ENCODE measurements around the gene U2AF2. TPM values are rescaled to one million over a fixed set of nuclear protein-coding genes. Genes with fewer than 3 reads are reported as not detected.

U2AF2 gene
- polyA plus RNA-seq, 3 donors = 5.3 to 166 (median 5.4) TPM

DNA sequence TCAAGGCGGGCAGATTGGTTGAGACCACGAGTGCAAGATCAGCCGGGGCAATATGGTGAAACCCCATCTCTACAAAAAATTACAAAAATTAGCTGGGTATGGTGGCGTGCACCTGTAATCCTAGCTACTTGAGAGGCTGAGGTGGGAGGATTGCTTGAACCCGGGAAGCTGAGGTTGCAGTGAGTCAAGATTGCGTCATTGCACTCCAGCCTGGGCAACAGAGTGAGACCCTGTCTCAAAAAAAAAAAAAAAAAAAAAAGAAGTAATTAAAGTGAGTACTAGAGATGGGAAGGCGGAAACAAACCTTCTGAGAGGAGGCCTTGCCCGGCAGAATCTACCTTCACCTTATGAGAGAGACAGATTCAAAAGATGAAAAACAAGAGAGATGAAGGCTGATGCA lies 68.7 kb downstream of the U2AF2 start:
- H2AFZ ChIP-seq (ENCODE audit: insufficient read depth, low read depth, low read length, poor library complexity, severe bottlenecking) = no peak overlapping the region
- H3K9ac ChIP-seq (ENCODE audit: insufficient read depth, low read length, poor library complexity, severe bottlenecking) = no peak overlapping the region
- H3K27me3 Mint-ChIP-seq (ENCODE audit: low read depth in 3 of 3) = peaks cover 2 to 3% (median 2%) of the 10 kb centered on the region in 3 donors
- H3K36me3 ChIP-seq (replicated peaks in 1 of 2; ENCODE audit: control insufficient read depth in 1 of 2, insufficient read depth in 2 of 2, low read length in 2 of 2) = no peaks in the 10 kb centered on the region
- H3K9me3 Mint-ChIP-seq = peaks cover 16 to 38% (median 33%) of the 10 kb centered on the region in 7 donors
- no peak overlapping the region for H3K4me2 ChIP-seq (replicated peaks; ENCODE audit: extremely low read depth, low read length, poor library complexity, severe bottlenecking)
- H3K79me2 ChIP-seq (ENCODE audit: insufficient read depth, low read length) = no peaks in the 10 kb centered on the region
- peaks cover 23 to 30% of the 10 kb centered on the region in 2 donors for H3K9me3 ChIP-seq (replicated peaks in 1 of 2; ENCODE audit: control insufficient read depth in 1 of 2, insufficient read depth in 1 of 2, low read length in 2 of 2)
- H3K36me3 Mint-ChIP-seq = no peaks in the 10 kb centered on the region
- H4K20me1 ChIP-seq (ENCODE audit: insufficient read depth, low read length) = no peaks in the 10 kb centered on the region
- WGBS (ENCODE audit: insufficient coverage) = no CpG with 5 or more reads among the region's 8 CpGs
- no peak overlapping the region for H3K4me3 Mint-ChIP-seq
- no peak for DNase-seq
- no peaks in the 10 kb centered on the region for H3K27me3 ChIP-seq (ENCODE audit: control insufficient read depth in 2 of 2, insufficient read depth in 2 of 2, low read length in 2 of 2)
- no peak overlapping the region for H3K27ac Mint-ChIP-seq
- intact Hi-C loops (cut with micrococcal nuclease) = no loop called here
- no peak overlapping the region for H3K4me3 ChIP-seq (replicated peaks in 1 of 3; ENCODE audit: low read depth in 2 of 3, low read length in 3 of 3)
- H3K4me1 ChIP-seq (ENCODE audit: control insufficient read depth in 1 of 2, insufficient read depth in 2 of 2, low read length in 2 of 2) = no peaks in the 10 kb centered on the region
- no peaks in the 10 kb centered on the region for H3K4me1 Mint-ChIP-seq
- H3K27ac ChIP-seq (ENCODE audit: low read depth in 1 of 2, low read length in 2 of 2) = no peak overlapping the region
- TF ChIP-seq, protein P1, sequence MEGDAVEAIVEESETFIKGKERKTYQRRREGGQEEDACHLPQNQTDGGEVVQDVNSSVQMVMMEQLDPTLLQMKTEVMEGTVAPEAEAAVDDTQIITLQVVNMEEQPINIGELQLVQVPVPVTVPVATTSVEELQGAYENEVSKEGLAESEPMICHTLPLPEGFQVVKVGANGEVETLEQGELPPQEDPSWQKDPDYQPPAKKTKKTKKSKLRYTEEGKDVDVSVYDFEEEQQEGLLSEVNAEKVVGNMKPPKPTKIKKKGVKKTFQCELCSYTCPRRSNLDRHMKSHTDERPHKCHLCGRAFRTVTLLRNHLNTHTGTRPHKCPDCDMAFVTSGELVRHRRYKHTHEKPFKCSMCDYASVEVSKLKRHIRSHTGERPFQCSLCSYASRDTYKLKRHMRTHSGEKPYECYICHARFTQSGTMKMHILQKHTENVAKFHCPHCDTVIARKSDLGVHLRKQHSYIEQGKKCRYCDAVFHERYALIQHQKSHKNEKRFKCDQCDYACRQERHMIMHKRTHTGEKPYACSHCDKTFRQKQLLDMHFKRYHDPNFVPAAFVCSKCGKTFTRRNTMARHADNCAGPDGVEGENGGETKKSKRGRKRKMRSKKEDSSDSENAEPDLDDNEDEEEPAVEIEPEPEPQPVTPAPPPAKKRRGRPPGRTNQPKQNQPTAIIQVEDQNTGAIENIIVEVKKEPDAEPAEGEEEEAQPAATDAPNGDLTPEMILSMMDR (IDR thresholded peaks at IDR 0.05) = no peak

Small RNAs within 50 kb of the gene (small RNA-seq; reads per million reads assigned to genes)
- not detected for gene AC010525.2 (ENCODE audit: insufficient read length, low read depth)

Other genes starting within 250 kb of the U2AF2 start
- gene UBE2S, start 247.2 kb upstream of the U2AF2 start, polyA plus RNA-seq = 10 to 100 TPM; 16.1 to 40.9 (median 21.9) TPM
- under 1 TPM in 1 of 3 donors, not detected in 2; 0.01 TPM for gene SHISA7, start 211.7 kb upstream of the U2AF2 start, polyA plus RNA-seq
- 10 to 100 TPM; 14.8 to 20.2 (median 14.9) TPM for gene ISOC2, start 193.4 kb upstream of the U2AF2 start, polyA plus RNA-seq
- not detected for gene C19orf85, start 190.3 kb upstream of the U2AF2 start, polyA plus RNA-seq
- 1 to 10 TPM in 1 of 3 donors, under 1 TPM in 1, not detected in 1; 0.50 to 3.1 TPM for gene ZNF628, start 178.4 kb upstream of the U2AF2 start, polyA plus RNA-seq
- 1 to 10 TPM; 1.5 to 2.2 (median 1.9) TPM for gene NAT14, start 169.8 kb upstream of the U2AF2 start, polyA plus RNA-seq
- under 1 TPM in 1 of 3 donors, not detected in 2; 0.08 TPM for gene SSC5D, start 166.6 kb upstream of the U2AF2 start, polyA plus RNA-seq
- not detected for gene SBK2, start 117.9 kb upstream of the U2AF2 start, polyA plus RNA-seq
- gene SBK3, start 109.5 kb upstream of the U2AF2 start, polyA plus RNA-seq = not detected
- 1 to 10 TPM in 1 of 3 donors, under 1 TPM in 1, not detected in 1; 0.05 to 1.8 TPM for gene ZNF579, start 74.2 kb upstream of the U2AF2 start, polyA plus RNA-seq
- gene FIZ1, start 55.5 kb upstream of the U2AF2 start, polyA plus RNA-seq = 1 to 10 TPM; 1.2 to 2.6 (median 1.6) TPM
- gene ZNF524, start 54.7 kb upstream of the U2AF2 start, polyA plus RNA-seq = 10 to 100 TPM; 27.9 to 45.7 (median 41.8) TPM
- gene ZNF865, start 49.4 kb upstream of the U2AF2 start, polyA plus RNA-seq = 1 to 10 TPM in 1 of 3 donors, under 1 TPM in 2; 0.03 to 6.0 (median 0.07) TPM
- 1 to 10 TPM; 1.5 to 5.5 (median 2.4) TPM for gene ZNF784, start 30.5 kb upstream of the U2AF2 start, polyA plus RNA-seq
- gene ZNF580, start 14.0 kb upstream of the U2AF2 start, polyA plus RNA-seq = 10 to 100 TPM in 2 of 3 donors, 1 to 10 TPM in 1; 9.7 to 46.5 (median 10.7) TPM
- gene ZNF581, start 11.4 kb upstream of the U2AF2 start, polyA plus RNA-seq = 10 to 100 TPM; 25.1 to 31.6 (median 29.4) TPM
- gene CCDC106, start 6.8 kb upstream of the U2AF2 start, polyA plus RNA-seq = 1 to 10 TPM in 2 of 3 donors, under 1 TPM in 1; 0.74 to 2.4 (median 1.2) TPM
- 10 to 100 TPM; 18.7 to 75.2 (median 19.2) TPM for gene EPN1, start 20.2 kb downstream of the U2AF2 start, polyA plus RNA-seq
- gene NLRP9, start 83.4 kb downstream of the U2AF2 start, polyA plus RNA-seq = not detected
- 1 to 10 TPM in 2 of 3 donors, under 1 TPM in 1; 0.33 to 8.4 (median 7.9) TPM for gene RFPL4A, start 104.1 kb downstream of the U2AF2 start, polyA plus RNA-seq
- 1 to 10 TPM in 2 of 3 donors, not detected in 1; 1.1 to 1.3 TPM for gene RFPL4AL1, start 114.1 kb downstream of the U2AF2 start, polyA plus RNA-seq
- not detected for gene NLRP11, start 177.0 kb downstream of the U2AF2 start, polyA plus RNA-seq
- not detected for gene NLRP4, start 181.5 kb downstream of the U2AF2 start, polyA plus RNA-seq

All from CD14-positive monocyte (primary cell).